ENCODE data around the gene TPRN. TPM values are rescaled to one million over a fixed set of nuclear protein-coding genes. Genes with fewer than 3 reads are reported as not detected.

The TPRN gene
- total RNA-seq, 1 experiment from 2014 or later, result 37.7 TPM

GRCh38 chr9:137230705-137231371, 30.3 kb upstream of the TPRN start, which contains the start of gene SLC34A3:
SLC34A3 (plus strand) TSS chr9:137230901; CDS start chr9:137231703, 802 bp downstream.
- Mint-ChIP-seq H3K36me3 (ENCODE audit: insufficient read depth, unreplicated experiment) (peaks cover 14% of the 10 kb centered on the region), H3K27ac (ENCODE audit: unreplicated experiment) (no peak within 1 kb of the TSS), H3K27me3 (ENCODE audit: insufficient read depth, unreplicated experiment) (no peaks in the 10 kb centered on the region), H3K4me3 (ENCODE audit: unreplicated experiment) (no peak within 1 kb of the TSS), H3K4me1 (ENCODE audit: low read depth, unreplicated experiment) (peaks cover 19% of the 10 kb centered on the region), H3K9me3 (ENCODE audit: unreplicated experiment) (no peaks in the 10 kb centered on the region)
- no peak for DNase-seq
- no TSS peak for BruUV-seq (replicated peaks)
- no peaks in the 10 kb centered on the region for H3K36me3 ChIP-seq (ENCODE audit: control insufficient read depth, insufficient read depth, low read length)
- intact Hi-C loops (cut with micrococcal nuclease; ENCODE audit: unreplicated experiment), result no loop called here
- H3K9me3 ChIP-seq, result no peaks in the 10 kb centered on the region
- no peaks in the 10 kb centered on the region for H3K27me3 ChIP-seq (replicated peaks; ENCODE audit: control insufficient read depth, insufficient read depth, low read length)
- peaks cover 42% of the 10 kb centered on the region for H3K4me1 ChIP-seq
- POLR2A ChIA-PET, result interaction anchor here (0.6 kb wide), 1 partner anchor 7 kb away, joined by 7 read pairs; no protein-coding TSS in a partner anchor
- H3K4me3 ChIP-seq (ENCODE audit: low read depth, low read length), result no peak within 1 kb of the TSS
- CTCF ChIA-PET, result interaction anchor here (0.6 to 1.0 kb wide), 2 partner anchors 41 to 117 kb away, joined by 3 to 4 read pairs; no protein-coding TSS in a partner anchor
- no peak for TF ChIP-seq CTCF (IDR thresholded peaks at IDR 0.05; ENCODE audit: insufficient read depth in 1 of 2, low read depth in 1 of 2, low read length in 1 of 2, severe bottlenecking in 1 of 2, unreplicated experiment in 1 of 2)

- no peak overlapping the region for H3K27ac Mint-ChIP-seq (ENCODE audit: unreplicated experiment)
- no peaks in the 10 kb centered on the region for H3K27me3 Mint-ChIP-seq (ENCODE audit: insufficient read depth, unreplicated experiment)
- H3K4me3 Mint-ChIP-seq (ENCODE audit: unreplicated experiment), result no peak overlapping the region
- ChIA-PET CTCF (interaction anchor here (0.6 to 0.7 kb wide), 2 partner anchors 10 to 181 kb away, joined by 3 to 5 read pairs; no protein-coding TSS in a partner anchor), POLR2A (interaction anchor here (0.6 to 0.7 kb wide), 2 partner anchors 11 to 60 kb away, joined by 3 to 4 read pairs; partner anchors contain the start of gene TUBB4B)
- no peak for DNase-seq
- intact Hi-C loops (cut with micrococcal nuclease; ENCODE audit: unreplicated experiment), result no loop called here
- TF ChIP-seq CTCF (IDR thresholded peaks at IDR 0.05; ENCODE audit: insufficient read depth in 1 of 2, low read depth in 1 of 2, low read length in 1 of 2, severe bottlenecking in 1 of 2, unreplicated experiment in 1 of 2), result no peak
- H3K36me3 Mint-ChIP-seq (ENCODE audit: insufficient read depth, unreplicated experiment), result peaks cover 9% of the 10 kb centered on the region
- peaks cover 18% of the 10 kb centered on the region for H3K4me1 Mint-ChIP-seq (ENCODE audit: low read depth, unreplicated experiment)
- H3K27me3 ChIP-seq (replicated peaks; ENCODE audit: control insufficient read depth, insufficient read depth, low read length), result no peaks in the 10 kb centered on the region
- peaks cover 38% of the 10 kb centered on the region for H3K4me1 ChIP-seq
- no peak overlapping the region for H3K4me3 ChIP-seq (ENCODE audit: low read depth, low read length)
- no TSS peak for BruUV-seq (replicated peaks)
- H3K9me3 ChIP-seq, result no peaks in the 10 kb centered on the region
- no peaks in the 10 kb centered on the region for H3K36me3 ChIP-seq (ENCODE audit: control insufficient read depth, insufficient read depth, low read length)
- H3K9me3 Mint-ChIP-seq (ENCODE audit: unreplicated experiment), result no peaks in the 10 kb centered on the region
Measured at GRCh38 chr9:137229903-137230704, 29.6 kb upstream of the TPRN start.
